H9 (cell line): ENCODE data around the gene COL8A2. TPM values are rescaled to one million over a fixed set of nuclear protein-coding genes. Genes with fewer than 3 reads are reported as not detected.

ENCODE experiments used
- DNase-seq: peaks from one replicate; pipeline ENCODE4 v3.0.0-alpha.2; 2017
- H2AFZ ChIP-seq: one replicate; pipeline ENCODE4 v1.6.1; 2013; ENCODE audit warnings: mild to moderate bottlenecking, low read length, control low read depth, moderate library complexity
- H2AK5ac ChIP-seq: 2 replicates; pipeline ENCODE4 v1.6.1; 2013; ENCODE audit warnings: low read length, control low read depth, mixed read lengths; ENCODE audit not compliant: insufficient read length
- H2BK120ac ChIP-seq: one replicate; pipeline ENCODE4 v1.6.1; 2013; ENCODE audit warnings: low read depth, mild to moderate bottlenecking, low read length, control low read depth, inconsistent platforms; ENCODE audit not compliant: poor library complexity, severe bottlenecking
- H2BK12ac ChIP-seq: 2 replicates; pipeline ENCODE4 v1.6.1; 2013; ENCODE audit warnings: low read length, control low read depth, mixed read lengths, low read depth; ENCODE audit not compliant: insufficient read length
- H2BK15ac ChIP-seq: 2 replicates; pipeline ENCODE4 v1.6.1; 2013; ENCODE audit warnings: low read depth, low read length, control low read depth
- H2BK20ac ChIP-seq: one replicate; pipeline ENCODE4 v1.6.1; 2013; ENCODE audit warnings: low read depth, mild to moderate bottlenecking, low read length, control low read depth, inconsistent platforms; ENCODE audit not compliant: poor library complexity, severe bottlenecking
- H2BK5ac ChIP-seq: 2 replicates; pipeline ENCODE4 v1.6.1; 2013; ENCODE audit warnings: low read length, control low read depth, mixed read lengths; ENCODE audit not compliant: insufficient read length
- H3K14ac ChIP-seq: 2 replicates; pipeline ENCODE4 v1.6.1; 2013; ENCODE audit warnings: low read length, control low read depth; ENCODE audit not compliant: insufficient read depth
- H3K18ac ChIP-seq: 2 replicates; pipeline ENCODE4 v1.6.1; 2013; ENCODE audit warnings: low read depth, mild to moderate bottlenecking, mixed read lengths, low read length, control low read depth; ENCODE audit not compliant: insufficient read length
- H3K23ac ChIP-seq: 2 replicates; pipeline ENCODE4 v1.6.1; 2013; ENCODE audit warnings: low read length, control low read depth, mixed read lengths, low read depth; ENCODE audit not compliant: insufficient read length
- H3K23me2 ChIP-seq: 2 replicates; pipeline ENCODE4 v1.6.1; 2013; ENCODE audit warnings: low read depth, mild to moderate bottlenecking, mixed read lengths, low read length, control low read depth; ENCODE audit not compliant: insufficient read length, poor library complexity, severe bottlenecking
- H3K27ac ChIP-seq: 2 replicates; pipeline ENCODE4 v1.5.1; 2013; ENCODE audit warnings: low read length, control low read depth, mixed read lengths, low read depth; ENCODE audit not compliant: insufficient read length
- H3K27me3 ChIP-seq: 2 replicates; pipeline ENCODE4 v1.6.1; 2013; ENCODE audit warnings: low read length, control low read depth, inconsistent platforms; ENCODE audit not compliant: insufficient read depth
- H3K4ac ChIP-seq: 2 replicates; pipeline ENCODE4 v1.6.1; 2013; ENCODE audit warnings: low read depth, mild to moderate bottlenecking, control low read depth, inconsistent platforms, low read length, moderate library complexity
- H3K4me1 ChIP-seq: 2 replicates; pipeline ENCODE4 v1.6.1; 2013; ENCODE audit warnings: low read length, control low read depth, inconsistent platforms; ENCODE audit not compliant: insufficient read depth
- H3K4me2 ChIP-seq: 2 replicates; pipeline ENCODE4 v1.6.1; 2013; ENCODE audit warnings: low read length, control low read depth, mixed read lengths; ENCODE audit not compliant: insufficient read length, insufficient read depth
- H3K56ac ChIP-seq: 2 replicates; pipeline ENCODE4 v1.6.1; 2013; ENCODE audit warnings: low read depth, mild to moderate bottlenecking, mixed read lengths, low read length, control low read depth; ENCODE audit not compliant: insufficient read length
- H3K79me1 ChIP-seq: 2 replicates; pipeline ENCODE4 v1.6.1; 2013; ENCODE audit warnings: low read depth, mild to moderate bottlenecking, moderate library complexity, low read length, control low read depth, inconsistent platforms; ENCODE audit not compliant: insufficient read depth, poor library complexity, severe bottlenecking
- H3K79me2 ChIP-seq: 2 replicates; pipeline ENCODE4 v1.6.1; 2013; ENCODE audit warnings: low read length, control low read depth, inconsistent platforms; ENCODE audit not compliant: insufficient read depth
- H3K9ac ChIP-seq: 2 replicates; pipeline ENCODE4 v1.6.1; 2013; ENCODE audit warnings: low read length, control low read depth, mixed read lengths; ENCODE audit not compliant: insufficient read length; ENCODE audit errors: extremely low read depth
- H3K9me3 ChIP-seq: one replicate; pipeline ENCODE4 v1.6.1; 2013; ENCODE audit warnings: low read depth, low read length, inconsistent platforms; ENCODE audit not compliant: control insufficient read depth
- H3T11ph ChIP-seq: one replicate; pipeline ENCODE4 v1.6.1; 2013; ENCODE audit warnings: mild to moderate bottlenecking, low read length, control low read depth, inconsistent platforms
- H4K20me1 ChIP-seq: one replicate; pipeline ENCODE4 v1.6.1; 2013; ENCODE audit not compliant: control insufficient read depth, insufficient read length, insufficient read depth
- H4K5ac ChIP-seq: 2 replicates; pipeline ENCODE4 v1.6.1; 2013; ENCODE audit warnings: low read depth, mild to moderate bottlenecking, mixed read lengths, low read length, control low read depth; ENCODE audit not compliant: insufficient read length
- H4K8ac ChIP-seq: replicated peaks from 2 replicates; pipeline ENCODE4 v1.6.1; 2013; ENCODE audit warnings: low read length, control low read depth, mixed read lengths, low read depth; ENCODE audit not compliant: insufficient read length
- H4K91ac ChIP-seq: 2 replicates; pipeline ENCODE4 v1.6.1; 2013; ENCODE audit warnings: low read depth, mild to moderate bottlenecking, moderate library complexity, mixed read lengths, low read length, control low read depth; ENCODE audit not compliant: insufficient read length
- H3K27ac Mint-ChIP-seq, 3 experiments: 2 replicates in 2 of 3; 3 replicates in 1 of 3; pipeline ENCODE4 v1.8.0; 2020 to 2021; ENCODE audit warnings: mixed read lengths in 3 of 3, mild to moderate bottlenecking in 1 of 3, moderate library complexity in 1 of 3
- H3K27me3 Mint-ChIP-seq: 2 replicates; pipeline ENCODE4 v1.8.0; 2021; ENCODE audit warnings: low read depth, mild to moderate bottlenecking, moderate library complexity, mixed read lengths
- H3K36me3 Mint-ChIP-seq, 3 experiments: 2 replicates in 2 of 3; 3 replicates in 1 of 3; pipeline ENCODE4 v1.8.0; 2020 to 2021; ENCODE audit warnings: low read depth in 3 of 3, mixed read lengths in 3 of 3; ENCODE audit not compliant: insufficient read depth in 1 of 3
- H3K4me1 Mint-ChIP-seq, 2 experiments: 2 replicates each; pipeline ENCODE4 v1.8.0; 2020; ENCODE audit warnings: mixed read lengths in 2 of 2
- H3K4me3 Mint-ChIP-seq, 2 experiments: 2 replicates in 1 of 2; 3 replicates in 1 of 2; pipeline ENCODE4 v1.8.0; 2020 to 2021; ENCODE audit warnings: mild to moderate bottlenecking in 2 of 2, mixed read lengths in 2 of 2, moderate library complexity in 1 of 2
- H3K9me3 Mint-ChIP-seq, 2 experiments: 2 replicates in 1 of 2; 3 replicates in 1 of 2; pipeline ENCODE4 v1.8.0; 2020; ENCODE audit warnings: mild to moderate bottlenecking in 2 of 2, mixed read lengths in 2 of 2, moderate library complexity in 1 of 2
- CTCF ChIP-seq: fragments of 200-600 bp; sonication (generic); conservative IDR thresholded peaks from 3 replicates; pipeline ENCODE4 v1.8.0; 2021; ENCODE audit warnings: antibody characterized with exemption, mild to moderate bottlenecking
- WGBS: extraction: QIAGEN DNeasy Blood & Tissue Kit; methylation state at CpG from one replicate; pipeline ENCODE4 v1.1.7; 2013; ENCODE audit warnings: missing lambda C conversion rate, low lambda C conversion rate, mixed read lengths; ENCODE audit not compliant: insufficient read length; ENCODE audit errors: extremely low coverage; 5-methylcytosine and 5-hydroxymethylcytosine counted together
- total RNA-seq: library from RNA; stranded (reverse); gene quantifications from 2 replicates; pipeline ENCODE4 v1.2.1, GENCODE V29; 2021

COL8A2 gene
- total RNA-seq, 1 experiment from 2014 or later, result 1.5 TPM

- H3K27ac ChIP-seq, result no peak overlapping the region
- H3K4ac ChIP-seq, result no peak overlapping the region
- no peaks in the 10 kb centered on the region for H3K79me2 ChIP-seq
- H4K20me1 ChIP-seq, result no peaks in the 10 kb centered on the region
- H2BK120ac ChIP-seq, result no peak overlapping the region
- no peak overlapping the region for H4K91ac ChIP-seq
- H3K9ac ChIP-seq, result no peak overlapping the region
- H2BK5ac ChIP-seq, result no peak overlapping the region
- Mint-ChIP-seq H3K27ac (no peak overlapping the region; a peak in 2 of 7 replicates), H3K9me3 (no peaks in the 10 kb centered on the region; a peak in 1 of 5 replicates), H3K27me3 (peaks cover 38% of the 10 kb centered on the region), H3K36me3 (peaks cover 5 to 6% (median 6%) of the 10 kb centered on the region in 3 experiments; a peak in 5 of 7 replicates), H3K4me3 (peak overlapping the region in 1 of 2 experiments; percentile 93; a peak in 1 of 5 replicates), H3K4me1 (peaks cover 30 to 40% of the 10 kb centered on the region in 2 experiments)
- no peak for TF ChIP-seq CTCF
- H3K4me2 ChIP-seq, result no peak overlapping the region
- WGBS, result no CpG with 5 or more reads among the region's 1 CpG
- H3K27me3 ChIP-seq, result peaks cover 24% of the 10 kb centered on the region; the same call in 1 of the 2 replicates
- no peak overlapping the region for H3K14ac ChIP-seq
- no peak overlapping the region for H4K8ac ChIP-seq
- peaks cover 10% of the 10 kb centered on the region for H3K23me2 ChIP-seq
- no peak overlapping the region for H3K23ac ChIP-seq
- H2AK5ac ChIP-seq, result no peak overlapping the region
- no peak overlapping the region for H3K18ac ChIP-seq
- no peak overlapping the region for H2BK15ac ChIP-seq
- H2BK20ac ChIP-seq, result no peak overlapping the region
- no peaks in the 10 kb centered on the region for H3K9me3 ChIP-seq
- no peaks in the 10 kb centered on the region for H3K79me1 ChIP-seq
- no peak overlapping the region for H3T11ph ChIP-seq
- no peaks in the 10 kb centered on the region; the same call in 1 of the 2 replicates for H3K4me1 ChIP-seq
- DNase-seq, result no peak
- no peak overlapping the region for H2AFZ ChIP-seq
- H4K5ac ChIP-seq, result no peak overlapping the region
- no peak overlapping the region for H2BK12ac ChIP-seq
- H3K56ac ChIP-seq, result no peak overlapping the region
These were observed 26.3 kb upstream of the COL8A2 start for GRCh38 chr1:36151134-36151844.
